ENCODE results near the gene POLDIP3.

DNA sequence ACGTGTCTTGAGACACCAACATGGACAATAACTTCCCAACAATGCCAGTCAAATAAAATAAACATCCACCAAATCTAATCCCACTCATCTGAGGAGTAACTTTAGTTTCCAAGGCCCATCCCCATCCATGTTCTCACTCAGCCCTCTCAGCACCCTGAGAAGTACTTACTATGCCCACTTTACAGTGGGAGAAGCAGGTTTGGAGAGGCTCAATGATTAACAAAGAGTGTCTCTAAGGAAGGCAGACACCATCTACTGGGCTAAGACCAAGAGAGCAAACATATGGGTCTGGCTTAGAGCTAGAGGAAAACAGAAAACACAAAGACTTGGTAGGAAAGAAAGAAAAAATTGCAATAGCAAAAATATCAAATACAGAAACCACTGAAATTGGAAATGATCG is 11.3 kb downstream of the POLDIP3 start:
- TF ChIP-seq, protein P1, sequence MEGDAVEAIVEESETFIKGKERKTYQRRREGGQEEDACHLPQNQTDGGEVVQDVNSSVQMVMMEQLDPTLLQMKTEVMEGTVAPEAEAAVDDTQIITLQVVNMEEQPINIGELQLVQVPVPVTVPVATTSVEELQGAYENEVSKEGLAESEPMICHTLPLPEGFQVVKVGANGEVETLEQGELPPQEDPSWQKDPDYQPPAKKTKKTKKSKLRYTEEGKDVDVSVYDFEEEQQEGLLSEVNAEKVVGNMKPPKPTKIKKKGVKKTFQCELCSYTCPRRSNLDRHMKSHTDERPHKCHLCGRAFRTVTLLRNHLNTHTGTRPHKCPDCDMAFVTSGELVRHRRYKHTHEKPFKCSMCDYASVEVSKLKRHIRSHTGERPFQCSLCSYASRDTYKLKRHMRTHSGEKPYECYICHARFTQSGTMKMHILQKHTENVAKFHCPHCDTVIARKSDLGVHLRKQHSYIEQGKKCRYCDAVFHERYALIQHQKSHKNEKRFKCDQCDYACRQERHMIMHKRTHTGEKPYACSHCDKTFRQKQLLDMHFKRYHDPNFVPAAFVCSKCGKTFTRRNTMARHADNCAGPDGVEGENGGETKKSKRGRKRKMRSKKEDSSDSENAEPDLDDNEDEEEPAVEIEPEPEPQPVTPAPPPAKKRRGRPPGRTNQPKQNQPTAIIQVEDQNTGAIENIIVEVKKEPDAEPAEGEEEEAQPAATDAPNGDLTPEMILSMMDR (IDR thresholded peaks at IDR 0.05) = no peak
- TF ChIP-seq POLR2A (IDR thresholded peaks at IDR 0.05) (no peak), POLR2AphosphoS5 (IDR thresholded peaks at IDR 0.05) (no peak), EP300 (IDR thresholded peaks at IDR 0.05) (no peak)

All from sigmoid colon (tissue), 4 donors.